SH-SY5Y (cell line): ENCODE data around the gene SNAI3.

Source experiments
- GATA2 ChIP-seq: IDR thresholded peaks from 2 replicates; pipeline ENCODE4 v1.6.1; 2011; ENCODE audit warnings: mild to moderate bottlenecking, low read depth, low read length
- GATA3 ChIP-seq: IDR thresholded peaks from 2 replicates; pipeline ENCODE4 v1.6.1; 2011; ENCODE audit warnings: low read depth, mild to moderate bottlenecking, low read length, moderate library complexity

DNA sequence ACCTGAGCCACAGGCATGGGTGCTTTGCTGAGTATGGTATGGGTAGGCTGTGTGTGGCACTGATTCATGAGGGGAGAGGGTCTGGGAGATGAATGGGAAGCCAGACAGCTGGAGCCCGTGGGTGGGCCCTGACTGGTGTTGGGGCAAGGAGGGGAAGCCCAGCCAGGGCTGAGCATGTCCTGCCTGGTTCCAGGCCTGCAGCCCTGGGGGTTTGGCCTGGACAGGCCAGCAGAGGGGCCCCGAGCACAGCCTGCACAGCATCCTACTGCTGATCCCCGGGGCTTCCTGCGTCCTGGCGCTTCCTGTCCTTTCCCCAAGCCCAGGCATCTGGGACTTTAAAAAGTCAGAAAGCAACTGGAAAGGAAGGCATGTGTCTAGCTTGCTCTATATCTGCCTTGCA is 18.8 kb downstream of the SNAI3 start:
- TF ChIP-seq GATA3 (no peak), GATA2 (no peak)
